Smooth muscle cell (in vitro differentiated cells): ENCODE data around the gene NCAPD2. TPM values are rescaled to one million over a fixed set of nuclear protein-coding genes. Genes with fewer than 3 reads are reported as not detected.

Experiments
- DNase-seq: peaks from one replicate; lab custom pipeline; 2025; ENCODE audit not compliant: unreplicated experiment; lab: John Stamatoyannopoulos, UW
- H2AFZ ChIP-seq: fragments of 200-600 bp; sonication (generic); 2 replicates; pipeline ENCODE4 v1.6.0; 2016; ENCODE audit warnings: antibody characterized with exemption, low read depth, mild to moderate bottlenecking
- H3F3A ChIP-seq: fragments of 200-600 bp; sonication (generic); 2 replicates; pipeline ENCODE4 v1.6.0; 2017; ENCODE audit warnings: antibody characterized with exemption, low read depth
- H3K27ac ChIP-seq: fragments of 200-600 bp; sonication (generic); 2 replicates; pipeline ENCODE4 v1.5.1; 2016; ENCODE audit warnings: low read depth, mild to moderate bottlenecking
- H3K27me3 ChIP-seq: fragments of 200-600 bp; sonication (generic); 2 replicates; pipeline ENCODE4 v1.6.1; 2016; ENCODE audit warnings: low read depth, mild to moderate bottlenecking
- H3K36me3 ChIP-seq: fragments of 200-600 bp; sonication (generic); 2 replicates; pipeline ENCODE4 v1.5.1; 2016; ENCODE audit warnings: low read depth
- H3K4me1 ChIP-seq: fragments of 200-600 bp; sonication (generic); 2 replicates; pipeline ENCODE4 v1.5.1; 2016; ENCODE audit warnings: low read depth
- H3K4me2 ChIP-seq: fragments of 200-600 bp; sonication (generic); 2 replicates; pipeline ENCODE4 v1.6.0; 2016; ENCODE audit warnings: mild to moderate bottlenecking
- H3K4me3 ChIP-seq: fragments of 200-600 bp; sonication (generic); 2 replicates; pipeline ENCODE4 v1.5.1; 2016; ENCODE audit warnings: mild to moderate bottlenecking
- H3K79me2 ChIP-seq: fragments of 200-600 bp; sonication (generic); 2 replicates; pipeline ENCODE4 v1.6.0; 2016; ENCODE audit warnings: low read depth, mild to moderate bottlenecking
- H3K9ac ChIP-seq: fragments of 200-600 bp; sonication (generic); 2 replicates; pipeline ENCODE4 v1.6.0; 2016; ENCODE audit warnings: low read depth
- H3K9me3 ChIP-seq: fragments of 200-600 bp; sonication (generic); replicated peaks from 2 replicates; pipeline ENCODE4 v1.5.1; 2016; ENCODE audit warnings: low read depth
- H4K20me1 ChIP-seq: fragments of 200-600 bp; sonication (generic); 2 replicates; pipeline ENCODE4 v1.6.0; 2016; ENCODE audit warnings: low read depth
- CTCF ChIP-seq: fragments of 200-600 bp; sonication (generic); IDR thresholded peaks from 2 replicates; pipeline ENCODE4 v1.5.1; 2017; ENCODE audit warnings: borderline replicate concordance, mild to moderate bottlenecking, antibody characterized with exemption; ENCODE audit not compliant: insufficient read depth, poor library complexity, severe bottlenecking
- WGBS: methylation state at CpG from one replicate; pipeline ENCODE4 v1.1.7; 2016; ENCODE audit warnings: low lambda C conversion rate; 5-methylcytosine and 5-hydroxymethylcytosine counted together
- polyA plus RNA-seq: library from polyadenylated mRNA; unstranded; fragments of >200 nt; fragmentation: Nextera tagmentation; extraction: Ambion mirVana; gene quantifications from 2 replicates; pipeline ENCODE4 v1.2.1, GENCODE V29; 2016
- total RNA-seq: library from RNA; depleted of rRNA; stranded (reverse); fragments of >200 nt; gene quantifications from 2 replicates; pipeline ENCODE4 v1.2.3, GENCODE V29; 2014

NCAPD2 gene
- total and polyA plus RNA-seq, 2 experiments from 2014 or later, result 17.6 to 22.7 TPM

GRCh38 chr12:6508087-6508486 lies 14.2 kb downstream of the NCAPD2 start:
- Histone ChIP-seq H4K20me1 (no peaks in the 10 kb centered on the region), H3K4me2 (peak overlapping the region; percentile 70), H3K4me3 (no peak overlapping the region), H3K4me1 (peaks cover 18% of the 10 kb centered on the region), H3K9ac (peak overlapping the region; percentile 37), H2AFZ (no peak overlapping the region), H3K27me3 (no peaks in the 10 kb centered on the region), H3K27ac (peak overlapping the region; percentile 84), H3K79me2 (peaks cover 17% of the 10 kb centered on the region), H3K9me3 (no peaks in the 10 kb centered on the region), H3K36me3 (no peaks in the 10 kb centered on the region), H3F3A (no peaks in the 10 kb centered on the region)
- 95% methylated on average over 7 of the region's 7 CpGs for WGBS
- DNase-seq, result no peak
- TF ChIP-seq CTCF, result no peak

DNA sequence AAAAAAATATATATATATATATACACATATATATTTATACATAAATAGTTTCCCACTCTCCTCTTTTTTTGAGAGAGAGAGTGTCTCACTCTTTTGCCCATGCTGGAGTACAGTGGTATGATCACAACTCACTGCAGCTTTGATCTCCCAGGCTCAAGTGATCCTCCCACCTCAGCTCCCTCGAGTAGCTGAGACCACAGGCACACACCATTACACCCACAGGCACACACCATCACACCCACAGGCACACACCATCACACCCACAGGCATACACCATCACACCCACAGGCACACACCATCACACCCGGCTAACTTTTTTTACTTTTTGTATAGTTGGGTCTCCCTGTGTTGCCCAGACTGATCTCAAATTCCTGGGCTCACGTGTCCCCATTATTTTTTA lies 26.3 kb downstream of the NCAPD2 start:
- Histone ChIP-seq H3K9me3 (no peaks in the 10 kb centered on the region), H3K27me3 (no peaks in the 10 kb centered on the region), H2AFZ (no peak overlapping the region), H3K36me3 (peaks cover 12% of the 10 kb centered on the region), H3K4me3 (no peak overlapping the region), H3K27ac (no peak overlapping the region), H3K79me2 (no peaks in the 10 kb centered on the region), H3K4me2 (no peak overlapping the region), H3K4me1 (no peaks in the 10 kb centered on the region), H4K20me1 (no peaks in the 10 kb centered on the region), H3F3A (no peaks in the 10 kb centered on the region), H3K9ac (no peak overlapping the region)
- TF ChIP-seq CTCF, result no peak
- no peak for DNase-seq
- 76% methylated on average over 3 of the region's 3 CpGs for WGBS

DNA sequence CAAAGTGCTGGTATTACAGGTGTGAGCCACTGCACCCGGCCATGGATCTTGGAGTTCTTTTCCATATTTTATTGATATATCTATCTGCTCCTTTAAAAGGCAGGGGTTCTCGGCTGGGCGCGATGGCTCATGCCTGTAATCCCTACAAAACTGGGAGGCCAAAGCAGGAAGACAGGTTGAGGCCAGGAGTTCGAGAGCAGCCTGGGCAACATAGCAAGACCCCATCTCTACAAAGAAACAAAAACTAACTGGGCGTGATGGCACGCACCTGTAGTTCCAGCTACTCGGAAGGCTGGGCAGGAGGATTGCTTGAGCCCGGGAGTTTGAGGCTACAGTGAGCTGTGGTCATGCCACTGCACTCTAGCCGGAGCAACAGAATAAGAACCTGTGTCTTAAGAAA lies 28.3 kb downstream of the NCAPD2 start:
- no peaks in the 10 kb centered on the region for H3K9me3 ChIP-seq
- DNase-seq, result no peak
- H3K4me2 ChIP-seq, result no peak overlapping the region
- H3K9ac ChIP-seq, result no peak overlapping the region
- no peaks in the 10 kb centered on the region for H3K27me3 ChIP-seq
- no peak overlapping the region for H3K27ac ChIP-seq
- H4K20me1 ChIP-seq, result no peaks in the 10 kb centered on the region
- WGBS, result 98% methylated on average over 10 of the region's 10 CpGs
- H3F3A ChIP-seq, result no peaks in the 10 kb centered on the region
- no peaks in the 10 kb centered on the region for H3K4me1 ChIP-seq
- no peak overlapping the region for H2AFZ ChIP-seq
- no peaks in the 10 kb centered on the region for H3K79me2 ChIP-seq
- peaks cover 14% of the 10 kb centered on the region for H3K36me3 ChIP-seq
- no peak for TF ChIP-seq CTCF
- no peak overlapping the region for H3K4me3 ChIP-seq

GRCh38 chr12:6523708-6524107 lies 29.8 kb downstream of the NCAPD2 start:
- H2AFZ ChIP-seq, result no peak overlapping the region
- WGBS, result 97% methylated on average over 3 of the region's 3 CpGs
- no peaks in the 10 kb centered on the region for H3K9me3 ChIP-seq
- no peaks in the 10 kb centered on the region for H4K20me1 ChIP-seq
- TF ChIP-seq CTCF, result no peak
- no peak overlapping the region for H3K4me3 ChIP-seq
- no peak overlapping the region for H3K9ac ChIP-seq
- no peak overlapping the region for H3K27ac ChIP-seq
- no peak for DNase-seq
- no peaks in the 10 kb centered on the region for H3F3A ChIP-seq
- no peaks in the 10 kb centered on the region for H3K27me3 ChIP-seq
- no peaks in the 10 kb centered on the region for H3K4me1 ChIP-seq
- H3K79me2 ChIP-seq, result no peaks in the 10 kb centered on the region
- H3K36me3 ChIP-seq, result peaks cover 20% of the 10 kb centered on the region
- no peak overlapping the region for H3K4me2 ChIP-seq
